ENCODE results near the gene DNAH6.

Gene DNAH6

GRCh38 chr2:84628486-84628885 lies 112.2 kb downstream of the DNAH6 start:
- Mint-ChIP-seq H3K9me3 (no peaks in the 10 kb centered on the region), H3K27ac (no peak overlapping the region), H3K36me3 (ENCODE audit: low read depth) (no peaks in the 10 kb centered on the region), H3K27me3 (ENCODE audit: low read depth, poor library complexity) (peaks cover 1% of the 10 kb centered on the region), H3K4me3 (no peak overlapping the region), H3K4me1 (no peaks in the 10 kb centered on the region)
- TF ChIP-seq CTCF (IDR thresholded peaks at IDR 0.05), result no peak
- DNase-seq, result no peak

GRCh38 chr2:84629550-84629949 lies 113.3 kb downstream of the DNAH6 start:
- TF ChIP-seq CTCF (IDR thresholded peaks at IDR 0.05), result no peak
- Mint-ChIP-seq H3K4me3 (no peak overlapping the region), H3K4me1 (no peaks in the 10 kb centered on the region), H3K27me3 (ENCODE audit: low read depth, poor library complexity) (peaks cover 9% of the 10 kb centered on the region), H3K9me3 (no peaks in the 10 kb centered on the region), H3K27ac (no peak overlapping the region), H3K36me3 (ENCODE audit: low read depth) (no peaks in the 10 kb centered on the region)
- DNase-seq, result no peak

GRCh38 chr2:84631047-84631446 lies 114.7 kb downstream of the DNAH6 start:
- peaks cover 9% of the 10 kb centered on the region for H3K27me3 Mint-ChIP-seq (ENCODE audit: low read depth, poor library complexity)
- peak; percentile 47 for TF ChIP-seq CTCF (IDR thresholded peaks at IDR 0.05)
- peak; percentile 2 for DNase-seq
- no peaks in the 10 kb centered on the region for H3K9me3 Mint-ChIP-seq
- H3K4me1 Mint-ChIP-seq, result no peaks in the 10 kb centered on the region
- H3K4me3 Mint-ChIP-seq, result no peak overlapping the region
- H3K36me3 Mint-ChIP-seq (ENCODE audit: low read depth), result no peaks in the 10 kb centered on the region
- H3K27ac Mint-ChIP-seq, result peak overlapping the region; percentile 10

- DNase-seq, result no peak
- Mint-ChIP-seq H3K4me3 (no peak overlapping the region), H3K4me1 (no peaks in the 10 kb centered on the region), H3K36me3 (ENCODE audit: low read depth) (no peaks in the 10 kb centered on the region), H3K9me3 (no peaks in the 10 kb centered on the region), H3K27me3 (ENCODE audit: low read depth, poor library complexity) (peaks cover 9% of the 10 kb centered on the region), H3K27ac (no peak overlapping the region)
- TF ChIP-seq CTCF (IDR thresholded peaks at IDR 0.05), result no peak
These were observed 115.7 kb downstream of the DNAH6 start for GRCh38 chr2:84631985-84632384.

GRCh38 chr2:84636080-84636971 lies 120.0 kb downstream of the DNAH6 start:
- no peak overlapping the region for H3K27ac Mint-ChIP-seq
- H3K27me3 Mint-ChIP-seq (ENCODE audit: low read depth, poor library complexity), result peaks cover 9% of the 10 kb centered on the region
- H3K36me3 Mint-ChIP-seq (ENCODE audit: low read depth), result peaks cover 4% of the 10 kb centered on the region
- no peaks in the 10 kb centered on the region for H3K9me3 Mint-ChIP-seq
- H3K4me3 Mint-ChIP-seq, result no peak overlapping the region
- H3K4me1 Mint-ChIP-seq, result no peaks in the 10 kb centered on the region
- TF ChIP-seq CTCF (IDR thresholded peaks at IDR 0.05), result no peak
- no peak for DNase-seq

GRCh38 chr2:84639751-84640150 lies 123.5 kb downstream of the DNAH6 start:
- DNase-seq, result no peak
- no peaks in the 10 kb centered on the region for H3K4me1 Mint-ChIP-seq
- TF ChIP-seq CTCF (IDR thresholded peaks at IDR 0.05), result no peak

More at GRCh38 chr2:84639751-84640150, 123.5 kb downstream of the DNAH6 start:
- Mint-ChIP-seq H3K4me3 (no peak overlapping the region), H3K9me3 (peaks cover 20% of the 10 kb centered on the region), H3K27ac (no peak overlapping the region), H3K27me3 (ENCODE audit: low read depth, poor library complexity) (no peaks in the 10 kb centered on the region), H3K36me3 (ENCODE audit: low read depth) (peaks cover 15% of the 10 kb centered on the region)
